ENCODE measurements around the gene ATP1B1. TPM values are rescaled to one million over a fixed set of nuclear protein-coding genes. Genes with fewer than 3 reads are reported as not detected.
"Not testable (repeated sequence)": the region's sequence is repeated elsewhere in the genome, so short reads cannot be mapped to it uniquely, and the experiment has no call there.

ATP1B1 gene
- total RNA-seq, 2 donors from 2014 or later = 3.5 to 13.5 TPM

- ATAC-seq = peak in 1 of 2 donors; percentile 22
- no peak for DNase-seq (ENCODE audit: low spot score in 2 of 2)
- no peak overlapping the region for H3K27ac Mint-ChIP-seq
- no peaks in the 10 kb centered on the region for H3K36me3 Mint-ChIP-seq
- no peaks in the 10 kb centered on the region for H3K9me3 Mint-ChIP-seq
Measured at GRCh38 chr1:169121146-169121923, 14.8 kb downstream of the ATP1B1 start.

GRCh38 chr1:169122976-169123375 is 16.5 kb downstream of the ATP1B1 start:
- no peak overlapping the region for H3K27ac Mint-ChIP-seq
- no peaks in the 10 kb centered on the region for H3K9me3 Mint-ChIP-seq
- DNase-seq (ENCODE audit: low spot score in 2 of 2) = no peak
- H3K36me3 Mint-ChIP-seq = no peaks in the 10 kb centered on the region
- no peak for ATAC-seq

GRCh38 chr1:169124459-169124858 is 18.0 kb downstream of the ATP1B1 start:
- Mint-ChIP-seq H3K36me3 (no peaks in the 10 kb centered on the region), H3K9me3 (no peaks in the 10 kb centered on the region), H3K27ac (no peak overlapping the region)
- no peak for DNase-seq (ENCODE audit: low spot score in 2 of 2)
- ATAC-seq = no peak

- not testable (repeated sequence) for H3K9me3 Mint-ChIP-seq; H3K27ac Mint-ChIP-seq; ATAC-seq; H3K36me3 Mint-ChIP-seq; DNase-seq (ENCODE audit: low spot score in 2 of 2)
Measured at GRCh38 chr1:169125597-169125996, 19.1 kb downstream of the ATP1B1 start.

- no peaks in the 10 kb centered on the region for H3K9me3 Mint-ChIP-seq
- H3K27ac Mint-ChIP-seq = no peak overlapping the region
- peaks cover 0 to 5% of the 10 kb centered on the region in 2 donors for H3K36me3 Mint-ChIP-seq
- DNase-seq (ENCODE audit: low spot score in 2 of 2) = no peak
- ATAC-seq = no peak
Measured at GRCh38 chr1:169126335-169126734, 19.8 kb downstream of the ATP1B1 start.

- no peak for DNase-seq (ENCODE audit: low spot score in 2 of 2)
- H3K9me3 Mint-ChIP-seq = no peaks in the 10 kb centered on the region
- peaks cover 0 to 9% of the 10 kb centered on the region in 2 donors for H3K36me3 Mint-ChIP-seq
- no peak overlapping the region for H3K27ac Mint-ChIP-seq
- no peak for ATAC-seq
Measured at GRCh38 chr1:169127305-169127704, 20.8 kb downstream of the ATP1B1 start.

- Mint-ChIP-seq H3K36me3 (peaks cover 0 to 14% of the 10 kb centered on the region in 2 donors), H3K27ac (no peak overlapping the region), H3K9me3 (no peaks in the 10 kb centered on the region)
- no peak for DNase-seq (ENCODE audit: low spot score in 2 of 2)
- peak; percentile 93 to 99 for ATAC-seq
Measured at GRCh38 chr1:169128562-169128961, 22.1 kb downstream of the ATP1B1 start.

- Mint-ChIP-seq H3K36me3 (peaks cover 0 to 14% of the 10 kb centered on the region in 2 donors), H3K9me3 (no peaks in the 10 kb centered on the region), H3K27ac (no peak overlapping the region)
- peak in 1 of 2 donors; percentile 64 for ATAC-seq
- DNase-seq (ENCODE audit: low spot score in 2 of 2) = no peak
Measured at GRCh38 chr1:169129109-169129784, 22.8 kb downstream of the ATP1B1 start.

- no peak for DNase-seq (ENCODE audit: low spot score in 2 of 2)
- Mint-ChIP-seq H3K9me3 (no peaks in the 10 kb centered on the region), H3K27ac (no peak overlapping the region), H3K36me3 (peaks cover 0 to 14% of the 10 kb centered on the region in 2 donors)
- no peak for ATAC-seq
Measured at GRCh38 chr1:169130683-169131082, 24.2 kb downstream of the ATP1B1 start.

GRCh38 chr1:169132512-169133227 is 26.2 kb downstream of the ATP1B1 start:
- no peak for DNase-seq (ENCODE audit: low spot score in 2 of 2)
- Mint-ChIP-seq H3K9me3 (no peaks in the 10 kb centered on the region), H3K27ac (no peak overlapping the region), H3K36me3 (peaks cover 0 to 14% of the 10 kb centered on the region in 2 donors)
- ATAC-seq = no peak

GRCh38 chr1:169133228-169133576 is 26.7 kb downstream of the ATP1B1 start:
- ATAC-seq = no peak
- H3K36me3 Mint-ChIP-seq = peaks cover 0 to 14% of the 10 kb centered on the region in 2 donors
- H3K9me3 Mint-ChIP-seq = no peaks in the 10 kb centered on the region
- DNase-seq (ENCODE audit: low spot score in 2 of 2) = no peak
- no peak overlapping the region for H3K27ac Mint-ChIP-seq

- H3K27ac Mint-ChIP-seq = no peak overlapping the region
- H3K36me3 Mint-ChIP-seq = peaks cover 0 to 14% of the 10 kb centered on the region in 2 donors
- H3K9me3 Mint-ChIP-seq = no peaks in the 10 kb centered on the region
- DNase-seq (ENCODE audit: low spot score in 2 of 2) (no peak), ATAC-seq (no peak)
Measured at GRCh38 chr1:169133801-169134502, 27.5 kb downstream of the ATP1B1 start.

- Mint-ChIP-seq H3K9me3 (no peaks in the 10 kb centered on the region), H3K27ac (peak overlapping the region in 1 of 2 donors; percentile 47), H3K36me3 (peaks cover 0 to 4% of the 10 kb centered on the region in 2 donors)
- DNase-seq (ENCODE audit: low spot score in 2 of 2) (no peak), ATAC-seq (no peak)
Measured at GRCh38 chr1:169137357-169137756, 30.9 kb downstream of the ATP1B1 start.

GRCh38 chr1:169138866-169139670 is 32.6 kb downstream of the ATP1B1 start:
- H3K36me3 Mint-ChIP-seq = no peaks in the 10 kb centered on the region

GRCh38 chr1:169141356-169141755 is 34.9 kb downstream of the ATP1B1 start:
- DNase-seq (ENCODE audit: low spot score in 2 of 2) = no peak
- no peaks in the 10 kb centered on the region for H3K36me3 Mint-ChIP-seq
- no peak overlapping the region for H3K27ac Mint-ChIP-seq
- no peak for ATAC-seq
- H3K9me3 Mint-ChIP-seq = no peaks in the 10 kb centered on the region

More at GRCh38 chr1:169138866-169139670, 32.6 kb downstream of the ATP1B1 start:
- H3K27ac Mint-ChIP-seq = peak overlapping the region; percentile 55 to 91
- H3K9me3 Mint-ChIP-seq = no peaks in the 10 kb centered on the region
- ATAC-seq (peak; percentile 96 to 97), DNase-seq (ENCODE audit: low spot score in 2 of 2) (no peak)

GRCh38 chr1:169142129-169142528 is 35.6 kb downstream of the ATP1B1 start:
- Mint-ChIP-seq H3K27ac (no peak overlapping the region), H3K9me3 (no peaks in the 10 kb centered on the region), H3K36me3 (no peaks in the 10 kb centered on the region)
- ATAC-seq (no peak), DNase-seq (ENCODE audit: low spot score in 2 of 2) (no peak)
